Esophagus (tissue), 2 donors: Measurements from ENCODE around the gene CSTF1. TPM values are rescaled to one million over a fixed set of nuclear protein-coding genes. Genes with fewer than 3 reads are reported as not detected.

Experiments
- H3K27ac ChIP-seq, 2 donors: one replicate each; pipeline ENCODE4 v1.5.1; 2013; ENCODE audit warnings: low read depth in 2 of 2, mild to moderate bottlenecking in 2 of 2, inconsistent platforms in 1 of 2, low read length in 1 of 2, moderate library complexity in 1 of 2
- H3K27me3 ChIP-seq, 2 donors: one replicate each; pipeline ENCODE4 v1.6.1; 2013; ENCODE audit warnings: low read length in 2 of 2, control low read depth in 1 of 2, mild to moderate bottlenecking in 1 of 2; ENCODE audit not compliant: insufficient read depth in 2 of 2, control insufficient read depth in 1 of 2
- H3K36me3 ChIP-seq, 2 donors: one replicate each; pipeline ENCODE4 v1.6.1; 2013; ENCODE audit warnings: low read length in 1 of 2; ENCODE audit not compliant: control insufficient read depth in 2 of 2, insufficient read depth in 2 of 2
- H3K4me1 ChIP-seq, 2 donors: one replicate each; pipeline ENCODE4 v1.6.1; 2013; ENCODE audit warnings: low read length in 1 of 2; ENCODE audit not compliant: control insufficient read depth in 2 of 2, insufficient read depth in 2 of 2
- H3K4me3 ChIP-seq, 2 donors: one replicate each; pipeline ENCODE4 v1.5.1; 2013; ENCODE audit warnings: low read length in 2 of 2, mild to moderate bottlenecking in 2 of 2, low read depth in 1 of 2, moderate library complexity in 1 of 2
- H3K9me3 ChIP-seq, 2 donors: one replicate each; pipeline ENCODE4 v1.6.1; 2013; ENCODE audit warnings: mild to moderate bottlenecking in 2 of 2, low read depth in 1 of 2, low read length in 1 of 2, moderate library complexity in 1 of 2; ENCODE audit not compliant: control insufficient read depth in 2 of 2, insufficient read depth in 1 of 2
- WGBS, 2 donors: extraction: QIAGEN DNeasy Blood & Tissue Kit; methylation state at CpG; one replicate each; pipeline ENCODE4 v1.1.7; 2013; 5-methylcytosine and 5-hydroxymethylcytosine counted together
- polyA plus RNA-seq, 2 donors: library from polyadenylated mRNA; stranded (reverse); fragments of 200-250 nt; gene quantifications; one replicate each; pipeline ENCODE4 v1.2.3, GENCODE V29; 2013
- donor health status: healthy with polysubstance abuse.
- donor health status: Bipolar disorder and iron deficiency.

CSTF1 gene
- polyA plus RNA-seq, 2 donors = 3.8 to 13.2 TPM

DNA sequence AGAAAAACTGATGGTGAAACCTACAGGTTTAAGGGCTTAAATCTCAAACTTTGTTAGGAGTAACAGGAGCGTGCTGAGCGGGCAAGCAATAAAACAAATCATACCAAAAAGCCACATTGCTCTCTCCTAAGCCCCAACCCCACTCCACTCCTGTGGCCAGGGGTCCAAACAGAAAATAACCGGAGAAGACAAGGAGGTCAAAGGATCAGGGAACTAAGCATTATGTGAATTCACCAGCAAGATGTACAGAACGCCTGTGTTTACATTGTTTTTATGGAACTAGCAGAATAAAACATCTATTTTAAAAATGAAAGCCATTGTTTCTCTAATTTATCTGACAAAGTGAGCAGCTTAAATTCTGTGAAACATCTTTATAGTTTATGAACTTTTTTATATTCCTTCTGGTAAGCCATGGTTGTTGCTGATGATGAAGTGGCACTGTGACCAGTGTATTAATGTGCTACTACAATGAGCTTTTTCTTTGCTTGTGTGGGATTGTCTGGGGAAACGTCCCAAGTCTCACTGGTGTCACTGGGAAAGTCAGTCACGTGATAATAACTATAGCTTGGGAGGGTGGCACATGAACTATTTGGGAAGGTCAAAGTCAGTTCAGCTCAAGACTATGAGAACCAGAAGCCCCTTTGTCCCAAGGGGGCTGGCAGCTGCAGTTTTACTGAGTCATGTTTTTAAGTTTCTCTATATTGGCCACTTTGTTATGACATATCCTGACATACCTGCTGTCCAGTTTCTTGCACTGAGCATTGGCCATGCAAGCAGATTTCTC, 23.9 kb upstream of the CSTF1 start:
- no peaks in the 10 kb centered on the region for H3K27me3 ChIP-seq
- WGBS, 2 donors = 79 to 80% methylated on average over 6 of the region's 6 CpGs
- H3K4me3 ChIP-seq = no peak overlapping the region
- H3K9me3 ChIP-seq = no peaks in the 10 kb centered on the region
- H3K4me1 ChIP-seq = no peaks in the 10 kb centered on the region
- no peak overlapping the region for H3K27ac ChIP-seq
- H3K36me3 ChIP-seq = peaks cover 9 to 10% of the 10 kb centered on the region in 2 donors

DNA sequence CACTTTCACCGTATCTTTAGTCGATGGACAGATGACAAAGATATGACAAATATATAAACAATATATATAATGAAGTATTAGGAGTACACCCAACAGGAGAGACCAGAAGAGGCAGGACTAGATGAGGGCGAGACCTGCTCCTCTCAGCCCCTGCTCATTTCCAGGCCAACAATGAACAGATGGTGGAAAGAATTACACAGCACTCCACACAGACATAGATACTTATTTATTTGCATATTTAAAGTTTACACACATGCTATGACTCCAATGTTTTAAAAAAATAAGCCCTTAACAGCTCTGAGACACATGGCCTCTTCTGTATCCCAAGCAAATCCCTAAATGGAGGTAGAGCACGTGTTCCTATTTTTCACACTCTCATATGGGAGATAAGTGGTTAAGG, 23.3 kb upstream of the CSTF1 start:
- H3K4me3 ChIP-seq = no peak overlapping the region
- H3K36me3 ChIP-seq = peaks cover 9 to 10% of the 10 kb centered on the region in 2 donors
- H3K27ac ChIP-seq = no peak overlapping the region
- H3K4me1 ChIP-seq = no peaks in the 10 kb centered on the region
- H3K9me3 ChIP-seq = no peaks in the 10 kb centered on the region
- H3K27me3 ChIP-seq = no peaks in the 10 kb centered on the region
- WGBS, 2 donors = 89 to 94% methylated on average over 4 of the region's 4 CpGs

DNA sequence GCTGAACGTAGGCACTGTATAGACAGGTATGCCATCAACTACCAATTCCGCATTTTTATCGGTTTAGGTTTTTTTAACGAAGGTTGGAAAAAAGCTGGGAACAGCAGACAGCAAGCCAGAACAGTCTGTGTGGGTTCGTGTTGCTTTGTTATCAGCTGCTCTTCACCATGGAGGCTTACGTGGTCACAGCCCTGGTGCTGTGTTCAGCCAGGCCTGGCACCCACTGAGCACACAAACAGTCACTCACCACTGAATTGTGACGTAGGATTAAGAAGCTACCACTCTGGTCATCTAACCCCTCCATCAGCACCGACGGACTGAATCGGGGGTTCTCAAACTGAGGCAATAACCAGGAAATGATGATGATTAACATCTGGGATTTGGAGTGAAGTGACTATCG, 20.5 kb upstream of the CSTF1 start:
- WGBS, 2 donors = 93 to 95% methylated on average over 11 of the region's 11 CpGs
- no peaks in the 10 kb centered on the region for H3K4me1 ChIP-seq

DNA sequence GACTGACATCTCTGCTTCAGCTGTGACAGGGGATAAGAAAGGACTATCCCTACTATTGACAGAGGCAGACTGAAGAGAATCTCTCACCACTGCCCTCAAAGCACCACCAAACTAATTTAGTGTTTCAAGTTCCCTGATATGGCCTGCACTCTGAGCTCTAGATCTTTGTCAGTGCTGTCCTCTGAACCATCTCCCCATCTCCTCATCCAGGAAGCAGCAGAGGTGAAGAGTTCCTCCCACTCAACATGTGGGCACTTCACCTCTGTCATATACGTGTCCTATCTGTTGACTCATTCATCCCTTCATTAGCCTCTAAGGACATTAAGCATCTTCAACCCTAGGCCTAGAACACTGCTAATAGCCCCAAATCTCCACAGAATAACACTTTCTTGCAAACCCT, 19.6 kb upstream of the CSTF1 start:
- no peak overlapping the region for H3K27ac ChIP-seq
- WGBS, 2 donors = 70 to 71% methylated on average over 1 of the region's 1 CpG

More for the DNA sequence above, 20.5 kb upstream of the CSTF1 start:
- no peak overlapping the region for H3K27ac ChIP-seq
- peaks cover 3 to 4% of the 10 kb centered on the region in 2 donors for H3K36me3 ChIP-seq
- H3K4me3 ChIP-seq = no peak overlapping the region
- H3K27me3 ChIP-seq = no peaks in the 10 kb centered on the region
- no peaks in the 10 kb centered on the region for H3K9me3 ChIP-seq

DNA sequence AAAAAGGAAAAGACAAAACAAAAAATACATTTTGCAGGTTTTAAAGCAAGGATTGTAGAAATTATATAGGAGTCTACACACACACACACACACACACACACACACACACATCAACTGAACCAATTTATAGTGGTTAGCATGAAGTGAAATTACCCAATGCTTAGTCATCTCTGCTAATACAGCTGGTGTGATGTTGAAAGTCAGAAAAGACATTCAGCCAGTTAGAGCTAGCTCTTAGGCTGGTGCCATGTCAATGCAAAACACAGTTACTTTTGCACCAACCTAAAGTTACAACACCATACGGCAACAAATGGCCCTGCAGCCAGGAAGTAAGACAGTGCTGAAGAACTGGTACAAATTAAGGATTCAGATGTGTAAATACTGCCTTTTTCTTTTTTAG, 18.5 kb upstream of the CSTF1 start:
- H3K36me3 ChIP-seq = peaks cover 0 to 3% of the 10 kb centered on the region in 2 donors
- H3K27ac ChIP-seq = no peak overlapping the region
- no peaks in the 10 kb centered on the region for H3K27me3 ChIP-seq
- no peak overlapping the region for H3K4me3 ChIP-seq
- WGBS, 2 donors = 49 to 53% methylated on average over 1 of the region's 1 CpG
- H3K9me3 ChIP-seq = no peaks in the 10 kb centered on the region
- H3K4me1 ChIP-seq = no peaks in the 10 kb centered on the region

More for the DNA sequence above, 19.6 kb upstream of the CSTF1 start:
- Histone ChIP-seq H3K4me3 (no peak overlapping the region), H3K9me3 (no peaks in the 10 kb centered on the region), H3K36me3 (peaks cover 3 to 4% of the 10 kb centered on the region in 2 donors), H3K4me1 (no peaks in the 10 kb centered on the region), H3K27me3 (no peaks in the 10 kb centered on the region)

DNA sequence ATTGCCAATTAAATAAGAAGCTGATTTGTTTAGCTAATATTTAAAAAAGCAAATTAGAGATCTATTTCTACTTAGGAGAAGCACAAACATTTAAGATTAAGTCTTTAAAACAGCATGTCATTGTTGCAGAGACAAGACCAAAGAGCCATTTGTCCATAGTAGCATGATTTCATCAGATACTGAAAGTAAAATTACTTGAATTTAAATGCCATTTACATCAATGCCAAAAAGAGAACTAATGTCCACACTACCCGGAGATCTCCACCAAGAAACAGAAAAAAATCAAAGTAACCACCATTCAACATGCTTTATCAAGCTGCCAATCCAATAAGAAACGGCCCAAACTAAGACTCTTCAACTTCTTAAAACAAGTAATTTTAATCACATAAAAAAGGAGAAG, 16.1 kb upstream of the CSTF1 start:
- H3K4me3 ChIP-seq = no peak overlapping the region
- H3K27me3 ChIP-seq = no peaks in the 10 kb centered on the region
- no peaks in the 10 kb centered on the region for H3K4me1 ChIP-seq
- WGBS, 2 donors = 83% methylated on average over 2 of the region's 2 CpGs
- H3K9me3 ChIP-seq = no peaks in the 10 kb centered on the region
- no peak overlapping the region for H3K27ac ChIP-seq
- H3K36me3 ChIP-seq = peaks cover 0 to 3% of the 10 kb centered on the region in 2 donors

DNA sequence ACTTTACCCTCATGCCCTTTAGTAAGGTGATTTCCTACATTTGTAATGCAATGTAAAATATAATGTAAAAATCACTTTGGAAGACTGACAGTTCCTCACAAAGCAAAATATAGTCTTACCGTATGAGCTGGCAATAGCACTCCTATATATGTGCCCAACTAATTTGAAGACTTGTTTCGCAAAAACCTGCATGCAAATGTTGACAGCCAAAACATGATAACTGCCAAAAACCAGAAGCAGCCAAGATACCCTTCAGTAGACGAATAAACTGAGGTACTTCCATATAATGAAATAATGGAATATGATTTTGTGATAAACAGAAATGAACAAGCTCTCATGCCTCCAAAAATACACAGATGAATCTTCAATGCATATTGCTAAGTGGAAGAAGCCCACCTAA, 14.1 kb upstream of the CSTF1 start:
- Histone ChIP-seq H3K4me1 (no peaks in the 10 kb centered on the region), H3K27me3 (no peaks in the 10 kb centered on the region), H3K27ac (no peak overlapping the region), H3K9me3 (no peaks in the 10 kb centered on the region), H3K4me3 (no peak overlapping the region), H3K36me3 (no peaks in the 10 kb centered on the region)
- 92 to 97% methylated on average over 3 of the region's 3 CpGs for WGBS, 2 donors

DNA sequence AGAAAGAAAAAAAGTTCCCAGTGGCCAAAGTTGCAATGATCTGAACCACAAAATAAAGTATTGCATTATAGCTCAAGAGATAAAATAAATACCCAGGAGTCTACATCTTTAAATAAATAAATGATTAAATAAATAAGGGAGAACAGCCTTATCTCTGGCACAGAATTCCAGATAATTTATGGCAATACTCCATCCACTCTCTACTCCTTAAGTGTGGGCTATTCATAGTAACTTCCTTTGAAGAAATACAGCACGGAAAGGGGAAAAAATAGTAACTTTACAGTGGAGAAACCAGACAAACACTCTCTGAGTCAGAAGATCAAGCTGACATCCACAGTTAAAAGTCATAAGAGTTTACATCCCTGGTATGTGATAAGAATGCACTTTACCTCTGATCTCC, 12.1 kb upstream of the CSTF1 start:
- no peaks in the 10 kb centered on the region for H3K4me1 ChIP-seq
- no peaks in the 10 kb centered on the region for H3K9me3 ChIP-seq
- no peaks in the 10 kb centered on the region for H3K27me3 ChIP-seq
- no peak overlapping the region for H3K4me3 ChIP-seq
- H3K36me3 ChIP-seq = no peaks in the 10 kb centered on the region
- WGBS, 2 donors = 53 to 68% methylated on average over 1 of the region's 1 CpG
- H3K27ac ChIP-seq = no peak overlapping the region

DNA sequence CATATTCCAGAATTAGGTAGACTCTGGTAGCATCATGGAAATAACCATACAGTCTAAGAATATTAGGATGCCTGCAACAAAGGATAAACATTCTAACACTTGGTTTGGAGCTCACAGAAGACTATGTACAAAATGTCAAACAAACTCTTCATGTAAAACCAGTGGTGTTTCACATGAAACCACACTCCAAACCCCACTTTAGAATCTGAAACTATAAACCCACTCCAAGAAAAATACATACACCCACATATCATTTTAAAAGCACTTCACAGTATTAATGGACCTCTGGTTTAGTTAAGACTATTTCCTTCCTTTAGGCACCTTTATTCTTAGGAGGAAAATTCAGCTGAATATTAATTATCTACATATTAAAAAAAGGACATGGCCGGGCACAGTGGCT, 10.9 kb upstream of the CSTF1 start:
- Histone ChIP-seq H3K27ac (no peak overlapping the region), H3K4me3 (no peak overlapping the region), H3K9me3 (no peaks in the 10 kb centered on the region), H3K27me3 (no peaks in the 10 kb centered on the region), H3K36me3 (peaks cover 0 to 2% of the 10 kb centered on the region in 2 donors), H3K4me1 (no peaks in the 10 kb centered on the region)
- WGBS, 2 donors = 84% methylated on average over 1 of the region's 1 CpG

DNA sequence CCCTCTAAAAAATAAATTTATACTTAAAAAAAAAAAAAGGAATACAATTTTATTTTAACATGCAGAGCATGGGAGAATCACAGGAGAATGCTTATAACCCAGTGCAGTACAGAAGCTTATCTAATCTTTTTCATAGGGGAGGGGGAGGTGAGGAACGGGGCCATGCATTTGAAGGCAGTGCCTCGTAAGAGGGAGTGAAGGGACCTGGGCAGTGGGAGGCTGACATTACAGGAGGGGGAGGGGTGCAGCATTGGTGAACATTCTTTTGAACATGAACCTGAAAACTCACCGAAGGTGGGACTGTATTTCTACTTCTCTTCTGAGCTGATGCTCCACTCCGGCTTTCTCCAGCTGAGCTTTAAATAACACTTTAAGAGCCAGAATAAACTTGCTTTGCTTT, 9.7 kb upstream of the CSTF1 start:
- Histone ChIP-seq H3K27me3 (no peaks in the 10 kb centered on the region), H3K4me3 (no peak overlapping the region), H3K4me1 (no peaks in the 10 kb centered on the region), H3K36me3 (peaks cover 0 to 2% of the 10 kb centered on the region in 2 donors), H3K9me3 (no peaks in the 10 kb centered on the region), H3K27ac (no peak overlapping the region)
- WGBS, 2 donors = 79 to 80% methylated on average over 4 of the region's 4 CpGs
